ENCODE data around the gene TOP3B. TPM values are rescaled to one million over a fixed set of nuclear protein-coding genes. Genes with fewer than 3 reads are reported as not detected.

The TOP3B gene
- total and polyA plus RNA-seq, 9 of the 15 experiments (the other 6 are each of a cell fraction or from before 2014, with no cell fraction given) = 3.0 to 188 (median 112) TPM

- TF ChIP-seq PHB (CRISPR knock-in tag; IDR thresholded peaks at IDR 0.05) = peak; percentile 90
- no peak for TF ChIP-seq MEF2D (tag; conservative IDR thresholded peaks at IDR 0.05; ENCODE audit: low read depth)
- TF ChIP-seq ILF3 (IDR thresholded peaks at IDR 0.05; ENCODE audit: borderline replicate concordance) = no peak
- no peak for TF ChIP-seq HNRNPL (IDR thresholded peaks at IDR 0.05; ENCODE audit: low read depth, low read length)
- no peak for TF ChIP-seq ARID2 (IDR thresholded peaks at IDR 0.05)
- no peak for TF ChIP-seq HES1 (IDR thresholded peaks at IDR 0.05; ENCODE audit: low read depth)
- no peak for TF ChIP-seq HBP1 (CRISPR knock-in tag; IDR thresholded peaks at IDR 0.05)
- no peak for TF ChIP-seq ZMIZ1 (IDR thresholded peaks at IDR 0.05; ENCODE audit: low read depth in 2 of 2, low read length in 2 of 2)
- 0 out of 2 replicates have a peak, but pooled peaks have one; percentile 3 for TF ChIP-seq SMC3 (conservative IDR thresholded peaks at IDR 0.05; ENCODE audit: insufficient read depth, low read depth, low read length)
- TF ChIP-seq STAT5A (IDR thresholded peaks at IDR 0.05; ENCODE audit: borderline replicate concordance, low read length) = no peak
- TF ChIP-seq L3MBTL2 (IDR thresholded peaks at IDR 0.05) = no peak
- no peak for TF ChIP-seq POLR2A (conservative IDR thresholded peaks at IDR 0.05)
- TF ChIP-seq MAFF (IDR thresholded peaks at IDR 0.05; ENCODE audit: low read length) = no peak
- no peak for TF ChIP-seq MED1 (CRISPR knock-in tag; IDR thresholded peaks at IDR 0.05; ENCODE audit: borderline replicate concordance)
- TF ChIP-seq ESRRB (CRISPR knock-in tag; IDR thresholded peaks at IDR 0.05; ENCODE audit: borderline replicate concordance) = no peak
- TF ChIP-seq KLF1 (tag; IDR thresholded peaks at IDR 0.05) = 0 out of 2 replicates have a peak, but pooled peaks have one; percentile 20
- TF ChIP-seq RAD21 (CRISPR knock-in tag; conservative IDR thresholded peaks at IDR 0.05 in 1 of 2, IDR thresholded peaks at IDR 0.05 in 1 of 2) = 0 out of 4 replicates have a peak, but pooled peaks of 1 of the 2 experiments have one; percentile 13
- TF ChIP-seq ZBTB17 (CRISPR knock-in tag; IDR thresholded peaks at IDR 0.05) = no peak
- 0 out of 2 replicates have a peak, but pooled peaks have one; percentile 22 for TF ChIP-seq RUNX1 (IDR thresholded peaks at IDR 0.05; ENCODE audit: low read depth)
- no peak for TF ChIP-seq ZNF644 (tag; IDR thresholded peaks at IDR 0.05; ENCODE audit: low read depth)
- TF ChIP-seq TGIF2 (CRISPR knock-in tag; IDR thresholded peaks at IDR 0.05) = no peak
- TF ChIP-seq BRF1 (IDR thresholded peaks at IDR 0.05; ENCODE audit: borderline replicate concordance, extremely low read depth, insufficient read length) = no peak
- TF ChIP-seq ZBTB2 (IDR thresholded peaks at IDR 0.05) = no peak
Measured at GRCh38 chr22:21915624-21916308, 66.8 kb downstream of the TOP3B start (continued).
